Measurements from ENCODE around the gene PCDHB14. TPM values are rescaled to one million over a fixed set of nuclear protein-coding genes. Genes with fewer than 3 reads are reported as not detected.

Gene PCDHB14
- total RNA-seq, 1 experiment from 2014 or later, result 2.4 TPM

DNA sequence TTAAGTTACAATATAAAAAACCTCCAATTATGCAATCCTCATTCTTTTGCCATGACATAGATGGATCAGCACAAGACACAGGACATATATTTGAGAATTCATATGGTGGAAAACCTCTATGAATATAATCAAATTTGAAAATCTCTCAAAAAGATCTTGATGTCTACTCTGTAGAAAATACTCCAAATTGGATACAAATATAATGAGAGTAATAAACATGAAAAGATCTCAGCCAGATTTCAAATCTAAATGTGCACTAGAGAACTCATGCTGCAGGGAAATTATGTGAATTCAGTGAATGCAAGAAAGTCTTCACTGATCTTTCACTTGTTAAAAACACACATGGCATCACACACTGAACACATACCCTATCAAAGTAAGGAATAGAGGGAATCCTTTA is 35.8 kb downstream of the PCDHB14 start:
- no peak for DNase-seq
- H3K27me3 ChIP-seq (ENCODE audit: insufficient read depth, low read length), result no peaks in the 10 kb centered on the region
- H3K56ac ChIP-seq (ENCODE audit: insufficient read length, low read depth, low read length), result no peak overlapping the region
- peaks cover 1% of the 10 kb centered on the region; the same call in 1 of the 2 replicates for H3K27me3 Mint-ChIP-seq (ENCODE audit: low read depth)
- no peak overlapping the region for H2AFZ ChIP-seq (ENCODE audit: low read length)
- no peaks in the 10 kb centered on the region for H3K79me2 ChIP-seq (ENCODE audit: insufficient read depth, low read length)
- H3K27ac ChIP-seq (ENCODE audit: insufficient read length, low read depth, low read length), result no peak overlapping the region
- H2BK20ac ChIP-seq (ENCODE audit: low read depth, low read length, poor library complexity, severe bottlenecking), result no peak overlapping the region
- H3K4me2 ChIP-seq (ENCODE audit: insufficient read depth, insufficient read length, low read length), result no peak overlapping the region
- H3K18ac ChIP-seq (ENCODE audit: insufficient read length, low read depth, low read length), result no peak overlapping the region
- H3K4ac ChIP-seq (ENCODE audit: low read depth, low read length), result no peak overlapping the region
- no peaks in the 10 kb centered on the region for H3K4me1 ChIP-seq (ENCODE audit: insufficient read depth, low read length)
- no peak overlapping the region for H3K23ac ChIP-seq (ENCODE audit: insufficient read length, low read depth, low read length)
- H3K36me3 Mint-ChIP-seq (ENCODE audit: insufficient read depth in 1 of 3, low read depth in 3 of 3), result peaks cover 15 to 68% (median 51%) of the 10 kb centered on the region in 3 experiments
- no peak overlapping the region for H3K14ac ChIP-seq (ENCODE audit: insufficient read depth, low read length)
- no peaks in the 10 kb centered on the region for H4K20me1 ChIP-seq (ENCODE audit: control insufficient read depth, insufficient read depth, insufficient read length)
- H2BK12ac ChIP-seq (ENCODE audit: insufficient read length, low read depth, low read length), result no peak overlapping the region
- no peak overlapping the region for H3K4me3 Mint-ChIP-seq
- no peak overlapping the region for H2BK15ac ChIP-seq (ENCODE audit: low read depth, low read length)
- H3K9me3 ChIP-seq (ENCODE audit: control insufficient read depth, low read depth, low read length), result peaks cover 55% of the 10 kb centered on the region
- H3K79me1 ChIP-seq (ENCODE audit: insufficient read depth, low read depth, low read length, poor library complexity, severe bottlenecking), result no peaks in the 10 kb centered on the region
- H2AK5ac ChIP-seq (ENCODE audit: insufficient read length, low read length), result no peak overlapping the region
- TF ChIP-seq, protein P1, sequence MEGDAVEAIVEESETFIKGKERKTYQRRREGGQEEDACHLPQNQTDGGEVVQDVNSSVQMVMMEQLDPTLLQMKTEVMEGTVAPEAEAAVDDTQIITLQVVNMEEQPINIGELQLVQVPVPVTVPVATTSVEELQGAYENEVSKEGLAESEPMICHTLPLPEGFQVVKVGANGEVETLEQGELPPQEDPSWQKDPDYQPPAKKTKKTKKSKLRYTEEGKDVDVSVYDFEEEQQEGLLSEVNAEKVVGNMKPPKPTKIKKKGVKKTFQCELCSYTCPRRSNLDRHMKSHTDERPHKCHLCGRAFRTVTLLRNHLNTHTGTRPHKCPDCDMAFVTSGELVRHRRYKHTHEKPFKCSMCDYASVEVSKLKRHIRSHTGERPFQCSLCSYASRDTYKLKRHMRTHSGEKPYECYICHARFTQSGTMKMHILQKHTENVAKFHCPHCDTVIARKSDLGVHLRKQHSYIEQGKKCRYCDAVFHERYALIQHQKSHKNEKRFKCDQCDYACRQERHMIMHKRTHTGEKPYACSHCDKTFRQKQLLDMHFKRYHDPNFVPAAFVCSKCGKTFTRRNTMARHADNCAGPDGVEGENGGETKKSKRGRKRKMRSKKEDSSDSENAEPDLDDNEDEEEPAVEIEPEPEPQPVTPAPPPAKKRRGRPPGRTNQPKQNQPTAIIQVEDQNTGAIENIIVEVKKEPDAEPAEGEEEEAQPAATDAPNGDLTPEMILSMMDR (conservative IDR thresholded peaks at IDR 0.05), result no peak
- peaks cover 88 to 98% of the 10 kb centered on the region in 2 experiments for H3K9me3 Mint-ChIP-seq
- no peak overlapping the region for H4K5ac ChIP-seq (ENCODE audit: insufficient read length, low read depth, low read length)
- no peaks in the 10 kb centered on the region for H3K23me2 ChIP-seq (ENCODE audit: insufficient read length, low read depth, low read length, poor library complexity, severe bottlenecking)
- H4K91ac ChIP-seq (ENCODE audit: insufficient read length, low read depth, low read length), result no peak overlapping the region
- H4K8ac ChIP-seq (replicated peaks; ENCODE audit: insufficient read length, low read depth, low read length), result no peak overlapping the region
- no peak overlapping the region for H3K27ac Mint-ChIP-seq
- H3K9ac ChIP-seq (ENCODE audit: extremely low read depth, insufficient read length, low read length), result no peak overlapping the region
- H2BK5ac ChIP-seq (ENCODE audit: insufficient read length, low read length), result no peak overlapping the region
- H3K4me1 Mint-ChIP-seq, result no peaks in the 10 kb centered on the region
- H3T11ph ChIP-seq (ENCODE audit: low read length), result no peak overlapping the region
- no peak overlapping the region for H2BK120ac ChIP-seq (ENCODE audit: low read depth, low read length, poor library complexity, severe bottlenecking)
